Gastrocnemius medialis (tissue), 4 donors: Measurements from ENCODE around the gene NHSL1. TPM values are rescaled to one million over a fixed set of nuclear protein-coding genes. Genes with fewer than 3 reads are reported as not detected.

Experiments
- ATAC-seq, 2 donors: fragments of 150-250 bp; one replicate each; pipeline ENCODE4 v1.9.1; 2016
- DNase-seq, 2 donors: peaks; one replicate each; pipeline ENCODE4 v3.0.0-alpha.2; 2019
- H3K27ac ChIP-seq, 4 donors: fragments of 200-600 bp; sonication (generic); 1 replicate in 1 of 4; 2 replicates in 3 of 4; pipeline ENCODE4 v1.5.1; 2016 to 2018; ENCODE audit warnings: mild to moderate bottlenecking in 2 of 4, moderate library complexity in 1 of 4
- H3K27me3 ChIP-seq, 3 donors: fragments of 200-600 bp; sonication (generic) in 2 of 3; 1 replicate in 1 of 3; 2 replicates in 2 of 3; pipeline versions ENCODE4 v1.5.1 to v1.6.0; 2016 to 2019; ENCODE audit warnings: mild to moderate bottlenecking in 1 of 3, moderate library complexity in 1 of 3
- H3K36me3 ChIP-seq, 2 donors: fragments of 200-600 bp; sonication (generic) in 1 of 2; one replicate each; pipeline ENCODE4 v1.5.1; 2017 to 2018
- H3K4me1 ChIP-seq, 2 donors: fragments of 200-600 bp; sonication (generic) in 1 of 2; one replicate each; pipeline ENCODE4 v1.5.1; 2016 to 2017; ENCODE audit warnings: mild to moderate bottlenecking in 2 of 2
- H3K4me3 ChIP-seq, 4 donors: fragments of 200-600 bp; sonication (generic) in 3 of 4; 1 replicate in 1 of 4; 2 replicates in 3 of 4; pipeline ENCODE4 v1.5.1; 2016 to 2019; ENCODE audit warnings: mild to moderate bottlenecking in 2 of 4
- H3K9me3 ChIP-seq, 3 donors: fragments of 200-600 bp; sonication (generic) in 2 of 3; 1 replicate in 1 of 3; 2 replicates in 2 of 3; pipeline ENCODE4 v1.5.1; 2016 to 2019
- POLR2A ChIP-seq, 2 donors: fragments of 450-650 bp; IDR thresholded peaks; one replicate each; pipeline ENCODE4 v1.6.1; 2017; ENCODE audit warnings: antibody characterized with exemption in 2 of 2, mild to moderate bottlenecking in 2 of 2, moderate library complexity in 2 of 2
- in situ Hi-C, 4 donors: fragments of 200-750 bp; cut with MboI; loops; one replicate each; pipeline versions ENCODE4 v1.15.0 to v1.8.0; 2017; ENCODE audit warnings: low sequenced_read_pairs in 4 of 4
- intact Hi-C: fragments of 100-400 bp; cut with DNase I; formaldehyde crosslinking; loops from one replicate; pipeline ENCODE4 v1.15.1; 2023; ENCODE audit warnings: low total_unique reads
- total RNA-seq, 4 donors: library from RNA; depleted of rRNA; stranded (reverse); fragments of >200 nt; gene quantifications; one replicate each; pipeline versions ENCODE4 v1.1.0 to v1.2.3, GENCODE V29; 2016
- TF ChIP-seq, protein P1 (sequence below), 5 experiments: fragments of 450-650 bp in 3 of 5; fragments of 200-600 bp in 2 of 5; sonication (generic) in 2 of 5; IDR thresholded peaks in 4 of 5; conservative IDR thresholded peaks in 1 of 5; 1 replicate in 4 of 5; 2 replicates in 1 of 5; pipeline ENCODE4 v1.5.1; 2016 to 2019; ENCODE audit warnings: antibody characterized with exemption in 5 of 5, mild to moderate bottlenecking in 3 of 5, moderate library complexity in 3 of 5

NHSL1 gene
- total RNA-seq, 4 donors from 2014 or later, result 0.31 to 2.0 (median 1.1) TPM

DNA sequence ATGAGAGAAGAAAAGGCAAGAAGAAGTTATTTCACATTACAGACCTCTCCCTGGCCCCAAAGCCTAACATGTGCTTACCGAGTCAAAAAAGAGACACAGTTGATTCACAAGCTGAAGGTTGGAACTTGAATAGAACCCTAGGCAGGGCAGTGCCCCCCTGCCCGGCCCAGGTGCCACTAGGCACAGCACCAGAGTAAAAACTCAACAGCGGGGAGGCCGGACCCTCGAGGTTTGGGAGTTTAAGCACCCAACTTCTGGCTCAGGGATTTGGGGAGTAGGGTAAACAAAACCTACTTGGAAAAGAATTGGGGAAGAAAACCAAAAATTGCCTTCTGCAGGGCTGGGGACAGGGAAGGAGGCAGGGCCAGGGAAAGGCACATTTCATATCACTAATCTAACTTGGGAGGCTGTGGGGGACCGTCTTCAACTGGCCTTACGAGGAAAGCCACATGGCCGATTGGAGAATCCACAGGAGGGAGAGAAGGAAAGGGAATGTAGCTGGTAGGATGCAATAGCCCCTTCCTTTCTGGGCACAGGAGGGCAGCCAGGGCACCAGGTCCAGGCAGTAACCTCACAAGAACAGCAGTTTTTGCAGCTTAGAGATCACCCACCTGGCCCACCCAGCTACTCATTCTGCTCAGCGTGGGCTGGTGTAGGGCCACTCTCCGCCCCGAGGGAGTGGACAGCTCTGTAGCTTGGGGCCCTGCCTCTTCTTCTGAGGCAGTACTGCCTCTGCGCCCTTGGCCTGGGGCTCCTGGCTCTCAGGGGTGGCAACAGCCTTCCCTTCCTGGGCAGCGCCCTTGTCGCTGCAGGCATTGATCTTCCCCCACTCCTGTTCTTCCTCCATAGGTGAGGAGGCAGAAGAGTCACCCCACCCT is 97.1 kb downstream of the NHSL1 start:
- Histone ChIP-seq H3K9me3 (no peaks in the 10 kb centered on the region), H3K4me3 (no peak overlapping the region), H3K27me3 (no peaks in the 10 kb centered on the region), H3K36me3 (peaks cover 0 to 17% of the 10 kb centered on the region in 2 donors), H3K27ac (no peak overlapping the region), H3K4me1 (peaks cover 8 to 9% of the 10 kb centered on the region in 2 donors)
- intact Hi-C loops (loop anchor here (5.0 to 10.0 kb wide), 2 partner anchors 373 to 535 kb away; partner anchors contain the start of genes CCDC28A and TNFAIP3), in situ Hi-C loops (loop anchor here in 3 of 4 donors (10.0 to 25.0 kb wide), 2 partner anchors 287 to 360 kb away; partner anchors contain the start of gene CCDC28A (in 1 of the 3))
- ATAC-seq (no peak), DNase-seq (no peak)
- TF ChIP-seq POLR2A (IDR thresholded peaks at IDR 0.05), result no peak
- TF ChIP-seq, protein P1, sequence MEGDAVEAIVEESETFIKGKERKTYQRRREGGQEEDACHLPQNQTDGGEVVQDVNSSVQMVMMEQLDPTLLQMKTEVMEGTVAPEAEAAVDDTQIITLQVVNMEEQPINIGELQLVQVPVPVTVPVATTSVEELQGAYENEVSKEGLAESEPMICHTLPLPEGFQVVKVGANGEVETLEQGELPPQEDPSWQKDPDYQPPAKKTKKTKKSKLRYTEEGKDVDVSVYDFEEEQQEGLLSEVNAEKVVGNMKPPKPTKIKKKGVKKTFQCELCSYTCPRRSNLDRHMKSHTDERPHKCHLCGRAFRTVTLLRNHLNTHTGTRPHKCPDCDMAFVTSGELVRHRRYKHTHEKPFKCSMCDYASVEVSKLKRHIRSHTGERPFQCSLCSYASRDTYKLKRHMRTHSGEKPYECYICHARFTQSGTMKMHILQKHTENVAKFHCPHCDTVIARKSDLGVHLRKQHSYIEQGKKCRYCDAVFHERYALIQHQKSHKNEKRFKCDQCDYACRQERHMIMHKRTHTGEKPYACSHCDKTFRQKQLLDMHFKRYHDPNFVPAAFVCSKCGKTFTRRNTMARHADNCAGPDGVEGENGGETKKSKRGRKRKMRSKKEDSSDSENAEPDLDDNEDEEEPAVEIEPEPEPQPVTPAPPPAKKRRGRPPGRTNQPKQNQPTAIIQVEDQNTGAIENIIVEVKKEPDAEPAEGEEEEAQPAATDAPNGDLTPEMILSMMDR (IDR thresholded peaks at IDR 0.05 in 4 of 5, conservative IDR thresholded peaks at IDR 0.05 in 1 of 5), result no peak

DNA sequence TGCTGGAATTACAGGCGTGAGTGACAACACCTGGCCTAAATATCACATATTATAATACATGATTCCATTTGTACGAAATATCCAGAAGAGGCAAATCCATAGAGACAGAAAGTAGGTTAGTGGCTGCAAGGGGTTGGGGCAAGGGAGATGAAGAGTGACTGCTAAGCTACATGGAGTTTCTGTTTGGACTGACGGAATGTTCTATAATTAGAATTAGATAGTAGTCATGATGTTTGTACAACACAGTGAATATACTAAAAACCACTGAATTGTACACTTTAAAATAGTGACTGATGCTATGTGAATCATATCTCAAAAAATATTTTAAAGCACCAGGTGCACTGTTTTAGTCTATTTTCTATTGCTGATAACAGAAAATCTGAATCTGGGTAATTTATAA is 99.0 kb downstream of the NHSL1 start:
- ATAC-seq (no peak), DNase-seq (no peak)
- intact Hi-C loops, result loop anchor here (5.0 to 10.0 kb wide), 2 partner anchors 374 to 533 kb away; partner anchors contain the start of genes CCDC28A and TNFAIP3
- Histone ChIP-seq H3K27ac (no peak overlapping the region), H3K9me3 (no peaks in the 10 kb centered on the region), H3K4me1 (peaks cover 5% of the 10 kb centered on the region in 2 donors), H3K27me3 (no peaks in the 10 kb centered on the region), H3K4me3 (no peak overlapping the region), H3K36me3 (no peaks in the 10 kb centered on the region)
- TF ChIP-seq, protein P1 (IDR thresholded peaks at IDR 0.05 in 4 of 5, conservative IDR thresholded peaks at IDR 0.05 in 1 of 5), result no peak
- no peak for TF ChIP-seq POLR2A (IDR thresholded peaks at IDR 0.05)
- in situ Hi-C loops, result loop anchor here in 3 of 4 donors (10.0 to 25.0 kb wide), 2 partner anchors 286 to 362 kb away; partner anchors contain the start of gene CCDC28A (in 1 of the 3)

DNA sequence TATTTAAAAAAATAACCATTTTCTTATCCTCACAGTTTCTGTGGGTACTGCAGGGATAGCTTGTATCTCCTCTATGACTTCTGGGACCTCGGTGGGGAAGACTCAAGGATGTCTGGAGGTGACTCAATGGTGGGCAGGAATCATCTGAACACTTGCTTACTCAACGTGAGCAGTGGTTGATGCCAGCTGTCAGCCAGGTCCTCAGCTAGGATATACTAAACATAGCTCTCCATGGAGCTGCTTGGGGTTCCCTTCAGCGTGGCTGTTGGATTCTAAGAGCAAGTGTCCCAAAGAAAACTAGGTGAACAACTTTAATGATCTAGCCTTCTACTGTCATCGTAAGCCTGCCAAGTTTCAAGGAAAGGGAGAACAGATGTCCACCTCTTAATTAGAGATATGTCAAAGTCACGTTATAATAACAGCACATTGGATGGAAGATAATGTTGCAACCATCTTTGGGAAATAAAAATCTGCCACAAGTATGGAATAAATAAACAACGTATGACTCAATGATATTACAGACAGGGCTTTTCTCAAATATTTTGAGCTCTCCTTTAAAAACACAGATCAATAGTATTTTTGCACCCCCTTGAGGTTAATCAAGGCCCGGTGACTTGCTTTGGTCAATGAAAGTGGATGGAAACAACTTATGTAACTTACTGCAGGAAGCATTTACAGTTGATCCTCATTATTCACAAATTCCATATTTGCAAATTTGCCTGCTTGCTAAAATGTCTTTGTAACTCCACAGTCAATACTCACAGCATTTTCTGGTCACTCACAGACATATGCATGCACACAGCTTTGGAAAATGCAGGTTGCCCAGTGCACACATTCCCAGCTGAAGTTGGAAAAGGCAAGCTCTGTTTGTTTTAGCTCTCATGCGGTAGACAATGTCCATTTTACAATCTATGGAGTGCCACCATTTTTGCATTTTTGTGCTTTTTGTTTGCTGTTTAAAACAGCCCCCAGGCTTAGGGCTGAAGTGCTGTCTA is 101.9 kb downstream of the NHSL1 start:
- H3K36me3 ChIP-seq, result no peaks in the 10 kb centered on the region
- H3K9me3 ChIP-seq, result no peaks in the 10 kb centered on the region
- DNase-seq, result no peak
- H3K4me3 ChIP-seq, result no peak overlapping the region
- in situ Hi-C loops, result no loop called here
- ATAC-seq, result no peak
- TF ChIP-seq, protein P1 (IDR thresholded peaks at IDR 0.05 in 4 of 5, conservative IDR thresholded peaks at IDR 0.05 in 1 of 5), result no peak
- TF ChIP-seq POLR2A (IDR thresholded peaks at IDR 0.05), result no peak
- no peak overlapping the region for H3K27ac ChIP-seq
- intact Hi-C loops, result no loop called here
- H3K4me1 ChIP-seq, result no peaks in the 10 kb centered on the region
- H3K27me3 ChIP-seq, result no peaks in the 10 kb centered on the region

DNA sequence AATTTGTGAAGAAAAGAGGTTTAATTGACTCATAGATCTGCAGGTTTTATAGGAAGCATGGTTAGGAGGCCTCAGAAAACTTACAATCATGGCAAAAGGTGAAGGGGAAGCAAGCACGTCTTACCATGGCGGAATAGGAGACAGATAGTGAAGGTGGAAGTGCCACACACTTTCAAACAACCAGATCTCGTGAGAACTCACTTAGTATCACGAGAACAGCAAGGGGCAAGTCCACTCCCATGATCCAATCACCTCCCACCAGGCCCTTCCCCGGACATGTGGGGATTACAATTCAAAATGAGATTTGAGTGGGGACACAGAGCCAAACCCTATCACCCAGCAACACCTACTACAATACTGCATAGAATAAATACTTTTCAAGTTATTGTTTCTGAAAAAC is 102.6 kb downstream of the NHSL1 start:
- TF ChIP-seq POLR2A (IDR thresholded peaks at IDR 0.05), result no peak
- TF ChIP-seq, protein P1 (IDR thresholded peaks at IDR 0.05 in 4 of 5, conservative IDR thresholded peaks at IDR 0.05 in 1 of 5), result no peak
- H3K4me3 ChIP-seq, result no peak overlapping the region
- no peaks in the 10 kb centered on the region for H3K27me3 ChIP-seq
- no peak for ATAC-seq
- H3K4me1 ChIP-seq, result no peaks in the 10 kb centered on the region
- in situ Hi-C loops, result no loop called here
- DNase-seq, result no peak
- H3K36me3 ChIP-seq, result no peaks in the 10 kb centered on the region
- H3K27ac ChIP-seq, result no peak overlapping the region
- H3K9me3 ChIP-seq, result no peaks in the 10 kb centered on the region
- intact Hi-C loops, result no loop called here
